DMS 273 treated with DMSO at 0.1 percent for 48 hours (cell line): ENCODE measurements around the gene TARDBP.
"Not testable (repeated sequence)": the region's sequence is repeated elsewhere in the genome, so short reads cannot be mapped to it uniquely, and the experiment has no call there.

ENCODE experiments used
- DNase-seq: peaks from one replicate; lab custom pipeline; 2025; lab: John Stamatoyannopoulos, UW

TARDBP gene

DNA sequence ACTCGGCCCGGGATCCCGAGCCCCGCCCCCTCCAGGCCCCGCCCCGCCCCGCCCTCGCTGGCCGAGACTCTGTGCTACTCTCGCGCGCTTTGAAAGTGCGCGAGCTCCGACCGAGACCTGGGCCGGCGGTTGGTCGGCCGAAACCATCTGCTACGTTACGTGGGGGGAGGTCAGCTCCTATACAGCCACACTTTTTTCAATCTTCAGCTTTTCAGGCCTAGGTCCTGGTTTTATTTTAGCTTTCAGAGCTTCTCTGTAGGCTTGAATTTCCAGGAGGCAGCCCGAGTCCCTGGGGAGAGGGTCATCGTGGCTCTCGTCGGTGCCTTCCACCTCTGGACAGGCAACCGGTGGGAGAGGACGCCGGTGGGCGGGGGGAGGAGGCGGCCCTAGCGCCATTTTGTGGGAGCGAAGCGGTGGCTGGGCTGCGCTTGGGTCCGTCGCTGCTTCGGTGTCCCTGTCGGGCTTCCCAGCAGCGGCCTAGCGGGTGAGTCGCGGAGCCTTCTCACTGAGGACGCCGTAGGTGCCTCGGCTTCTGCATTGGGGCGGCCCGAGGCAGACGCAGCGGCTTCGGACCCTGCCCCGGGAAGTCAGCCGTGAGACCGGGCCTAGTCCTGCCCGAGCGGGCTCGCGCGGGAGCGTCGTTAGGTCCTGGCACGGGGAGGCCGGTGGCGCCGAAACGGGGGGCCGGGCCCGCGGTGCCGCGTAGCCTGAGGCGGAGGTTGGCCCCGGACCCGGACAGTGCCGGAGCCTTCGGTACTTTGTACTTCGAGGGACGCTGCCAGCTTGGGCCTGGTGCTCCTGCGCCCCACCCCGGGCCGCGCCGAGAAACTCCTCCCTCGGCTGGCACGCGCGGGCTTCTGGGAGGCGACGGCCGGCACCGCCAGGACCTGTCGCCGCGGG, at the start of gene TARDBP:
TARDBP (plus strand) TSS at position 395 of the 900 bp plus-strand sequence. CDS start 1,074 bp downstream, outside the sequence.
- peak; percentile 88 for DNase-seq

DNA sequence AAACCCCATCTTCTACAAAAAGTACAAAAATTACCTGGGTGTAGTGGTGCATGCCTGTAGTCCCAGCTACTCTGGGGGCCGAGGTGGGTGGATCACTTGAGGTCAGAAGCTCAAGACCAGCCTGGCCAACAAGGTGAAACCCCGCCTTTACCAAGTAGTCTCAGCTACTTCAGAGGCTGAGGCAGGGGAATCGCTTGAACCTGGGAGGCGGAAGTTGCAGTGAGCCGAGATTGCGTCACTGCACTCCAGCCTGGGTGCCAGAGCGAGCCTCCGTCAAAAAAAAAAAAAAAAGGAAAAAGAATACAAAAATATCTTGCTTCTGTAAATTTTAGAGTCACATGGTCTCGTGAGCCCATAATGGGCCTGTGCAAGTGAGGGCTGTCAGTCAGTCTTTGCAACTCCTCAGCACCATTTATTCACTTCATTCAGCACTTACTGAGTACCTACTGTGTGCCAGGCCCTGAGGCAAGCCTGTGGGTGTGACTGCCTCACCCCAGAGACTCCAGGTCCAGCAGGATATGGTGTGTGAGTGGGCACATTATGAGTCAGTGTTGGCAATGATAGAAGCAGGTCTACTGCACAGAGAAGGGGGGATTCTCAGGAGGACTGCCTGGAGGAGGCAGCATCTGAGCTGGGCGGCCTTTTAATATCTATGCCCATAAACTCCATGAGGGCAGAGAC, 46.8 kb upstream of the TARDBP start:
- DNase-seq, result no peak

DNA sequence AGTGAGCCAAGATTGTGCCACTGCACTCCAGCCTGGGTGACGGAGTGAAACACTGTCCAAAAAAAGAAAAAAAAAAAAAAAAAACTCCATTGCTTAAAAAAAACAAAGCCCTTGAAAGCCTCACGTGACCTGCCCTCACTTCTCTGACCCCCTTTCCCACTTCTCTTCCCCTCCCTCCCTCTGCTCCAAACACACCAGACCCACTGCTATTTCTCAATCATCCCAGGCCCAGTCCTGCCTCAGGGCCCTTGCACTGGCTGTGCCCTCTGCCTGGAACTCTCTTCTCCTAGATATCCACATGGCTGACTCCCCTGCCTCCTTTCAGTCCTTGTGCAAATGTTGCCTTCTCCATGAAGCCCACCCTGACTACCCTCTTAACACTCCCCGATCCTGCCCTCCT, 45.4 kb upstream of the TARDBP start:
- no peak for DNase-seq

DNA sequence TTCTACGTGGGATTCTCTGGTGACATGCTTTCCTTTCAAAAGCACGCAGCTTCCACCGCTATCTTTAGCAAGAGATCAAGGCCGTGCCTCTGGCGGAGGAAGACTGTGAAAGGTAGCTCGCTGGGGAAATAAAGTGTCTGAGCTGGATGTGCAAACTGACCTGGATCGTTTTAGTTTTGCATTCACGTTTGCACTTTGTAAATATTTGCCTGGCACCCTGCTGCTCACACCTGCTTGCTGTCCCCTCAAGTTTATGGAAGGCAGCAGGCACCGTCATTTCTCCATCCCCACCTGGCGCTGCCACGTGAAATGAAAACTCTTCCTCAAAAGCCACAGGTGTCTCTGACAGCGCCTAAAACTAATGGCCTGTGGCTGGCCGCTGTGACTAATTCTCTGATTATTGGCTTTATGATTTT, 44.0 kb upstream of the TARDBP start:
- no peak for DNase-seq

DNA sequence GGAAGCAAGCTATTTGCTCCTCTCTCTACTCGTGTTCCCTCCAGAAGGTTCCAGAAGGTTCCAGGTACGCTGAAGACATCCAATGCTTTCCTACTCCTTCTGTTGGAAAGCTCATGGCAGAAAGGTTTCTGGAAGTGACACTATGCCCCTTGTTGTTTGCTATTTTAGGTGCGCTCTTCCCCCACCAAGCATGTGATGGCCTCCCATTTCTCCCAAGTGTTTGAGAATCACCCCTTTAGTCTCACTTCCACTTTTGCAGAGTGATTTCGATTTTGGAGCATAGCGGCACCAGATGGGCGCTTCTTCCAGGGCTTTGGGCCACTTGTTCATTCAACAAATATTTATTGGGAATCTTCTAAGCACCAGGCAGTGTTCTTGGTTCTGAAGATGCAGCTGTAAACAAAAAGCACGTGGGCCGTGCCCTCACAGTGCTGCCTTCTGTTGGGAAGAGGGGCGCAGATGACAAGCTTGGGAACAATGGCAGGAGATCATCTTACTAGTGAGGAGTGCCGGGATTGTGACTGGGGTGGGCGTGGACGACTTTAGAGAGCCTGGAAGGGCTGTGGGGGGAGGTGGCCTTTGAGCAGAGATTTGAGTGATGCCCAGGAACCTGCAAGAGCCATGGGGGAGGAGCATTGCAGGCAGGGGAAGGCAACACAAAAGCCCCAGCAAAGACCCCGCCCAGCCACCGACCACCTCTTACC, 43.0 kb upstream of the TARDBP start:
- no peak for DNase-seq

DNA sequence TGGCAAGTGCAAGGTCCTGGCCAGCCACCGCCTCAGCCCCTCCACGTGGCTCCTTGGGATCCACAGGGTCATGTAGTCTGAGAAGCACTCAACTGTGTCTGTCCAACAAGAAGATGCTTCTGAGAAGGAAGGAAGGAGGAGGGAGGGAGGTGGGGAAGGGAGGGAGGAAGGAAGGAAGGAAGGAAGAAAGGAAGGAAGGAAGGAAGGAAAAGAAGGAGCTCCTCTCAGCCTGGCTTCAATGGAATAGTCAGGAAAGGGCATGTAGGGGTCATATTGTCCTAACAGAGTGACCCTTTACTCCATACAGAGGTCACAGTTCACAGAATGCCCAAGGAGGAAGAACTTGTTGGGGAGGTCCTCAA, 42.5 kb upstream of the TARDBP start:
- DNase-seq, result no peak

DNA sequence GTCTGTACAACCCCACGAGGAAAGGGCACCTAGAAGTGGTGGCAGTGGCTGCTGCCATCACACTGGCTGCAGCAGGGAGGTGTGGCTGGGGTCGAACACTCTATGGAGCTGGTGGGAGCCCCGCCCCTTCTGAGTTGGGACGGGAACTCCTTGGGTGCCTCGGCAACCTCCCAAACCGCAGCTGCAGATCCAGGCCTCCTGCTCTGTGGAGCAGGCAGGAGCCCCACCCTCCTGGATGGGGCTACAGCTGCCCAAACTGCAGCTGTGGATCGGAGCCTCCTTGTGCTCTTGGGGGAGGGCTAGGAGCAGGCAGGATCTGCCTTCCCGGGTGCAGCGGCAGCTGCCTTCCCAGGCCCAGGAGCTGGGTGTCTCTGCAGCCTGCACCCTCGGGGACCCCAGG, 38.9 kb upstream of the TARDBP start:
- no peak for DNase-seq

DNA sequence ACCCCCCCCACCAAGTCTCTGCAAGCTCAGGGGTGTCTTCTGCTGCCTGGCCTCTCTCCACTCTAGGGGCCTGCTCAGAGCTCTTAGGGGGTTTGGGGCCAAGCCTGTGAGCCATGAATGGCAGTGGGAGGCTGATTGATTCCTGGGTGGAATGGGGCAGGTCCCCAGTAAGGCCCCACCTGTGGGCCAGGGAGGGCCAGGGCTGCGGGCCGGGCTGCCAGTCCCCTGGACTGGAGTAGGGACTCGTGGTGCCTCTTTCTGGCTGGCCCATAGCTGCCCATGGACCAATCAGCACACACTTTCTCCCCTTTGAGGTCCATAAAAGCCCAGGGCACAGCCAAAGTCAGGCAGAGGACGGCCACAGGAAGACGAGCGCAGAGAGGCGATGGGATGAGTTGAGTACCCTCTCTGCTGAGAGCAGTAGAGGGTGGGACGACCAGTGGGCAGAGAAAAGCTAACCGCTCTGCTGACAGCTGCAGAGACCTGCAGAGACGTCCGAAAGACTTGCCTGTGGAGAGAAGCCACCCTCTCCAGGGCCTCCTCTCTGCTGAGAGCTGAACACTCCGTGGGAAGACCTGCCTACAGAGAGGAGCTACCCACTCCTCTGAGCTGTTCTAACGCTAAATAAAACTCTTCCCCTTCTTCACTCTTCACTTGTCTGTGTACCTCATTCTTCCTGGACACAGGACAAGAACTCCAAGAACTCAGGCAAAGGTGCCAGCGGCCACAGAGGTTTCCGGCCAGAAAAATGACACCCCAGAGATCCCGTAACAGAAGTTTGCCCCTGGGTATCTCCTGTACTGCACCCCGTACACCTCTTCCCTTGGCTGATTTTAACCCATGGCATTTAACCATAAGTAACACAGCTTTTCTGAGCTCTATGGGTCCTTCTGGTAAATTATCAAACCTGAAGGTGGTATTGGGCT, 38.2 kb upstream of the TARDBP start:
- no peak for DNase-seq

DNA sequence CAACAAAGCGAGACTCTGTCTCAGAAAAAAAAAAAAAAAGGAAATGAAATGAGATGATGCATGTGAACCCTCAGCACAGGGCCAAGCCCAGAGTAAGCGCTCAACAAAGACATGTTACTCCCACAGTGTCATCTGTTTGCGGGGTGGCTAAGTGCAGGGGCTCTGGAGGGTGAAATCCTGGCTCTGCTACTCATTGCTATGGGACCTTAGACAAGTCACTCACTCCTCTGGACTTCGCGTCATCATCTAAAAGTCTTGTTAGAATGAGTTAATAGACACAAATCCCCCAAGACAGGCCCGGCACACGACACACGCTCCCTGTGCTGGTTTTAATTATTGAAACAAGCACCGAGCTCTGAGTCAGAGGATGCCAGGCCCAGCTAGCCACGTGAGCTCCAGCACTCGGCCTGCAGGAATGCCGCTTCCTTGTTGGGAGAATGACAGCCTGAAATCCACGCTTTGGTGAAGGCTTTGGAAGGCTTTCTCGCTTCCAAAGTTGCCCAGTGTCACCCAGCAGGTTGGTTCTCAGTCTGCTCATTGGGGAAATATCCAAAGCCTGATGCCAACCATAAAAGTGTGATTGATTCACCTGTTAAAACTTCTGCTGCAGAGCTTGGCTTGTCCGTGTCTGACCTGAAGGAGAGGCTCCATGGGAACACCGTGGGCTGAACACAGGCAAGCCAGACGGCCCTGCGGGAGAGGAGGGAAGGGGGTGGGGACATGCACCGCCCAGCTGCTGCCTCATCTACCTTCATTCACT, 36.7 kb upstream of the TARDBP start:
- DNase-seq, result no peak

DNA sequence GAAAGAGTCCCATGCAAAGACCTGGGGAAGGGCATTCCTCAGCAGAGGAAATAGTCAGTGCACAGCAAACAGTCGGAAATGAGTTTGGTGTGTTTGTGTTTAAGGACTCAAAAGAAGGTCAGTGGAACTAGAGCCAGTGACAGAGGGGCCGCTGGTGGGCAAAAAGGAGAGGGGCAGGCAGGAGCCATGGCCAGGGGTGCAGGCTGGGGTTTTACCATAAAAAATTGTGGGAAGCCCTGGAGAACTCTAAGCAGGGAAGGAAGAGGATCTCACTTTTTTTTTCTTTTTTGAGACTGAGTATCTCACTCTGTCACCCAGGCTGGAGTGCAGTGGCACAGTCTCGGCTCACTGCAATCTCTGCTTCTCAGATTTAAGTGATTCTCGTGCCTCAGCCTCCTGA, 33.7 kb upstream of the TARDBP start:
- no peak for DNase-seq

DNA sequence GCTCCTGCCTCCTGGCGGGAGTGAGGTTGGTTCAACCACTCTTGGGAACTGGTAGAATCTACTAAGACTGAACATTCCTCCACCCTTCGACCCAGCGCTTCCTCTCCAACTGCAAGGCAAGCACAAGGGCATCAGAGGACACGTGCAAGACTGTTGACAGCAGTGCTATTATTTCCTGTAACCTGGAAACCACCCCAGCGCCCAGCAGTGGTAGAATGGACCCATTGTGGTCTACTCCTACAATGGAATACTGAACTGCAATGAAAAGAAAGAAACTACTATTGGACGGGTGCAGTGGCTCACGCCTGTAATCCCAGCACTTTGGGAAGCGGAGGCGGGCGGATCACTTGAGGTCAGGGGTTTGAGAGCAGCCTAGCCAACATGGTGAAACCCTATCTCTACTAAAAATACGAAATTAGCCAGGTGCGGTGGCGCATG, 33.0 kb upstream of the TARDBP start:
- DNase-seq, result no peak

DNA sequence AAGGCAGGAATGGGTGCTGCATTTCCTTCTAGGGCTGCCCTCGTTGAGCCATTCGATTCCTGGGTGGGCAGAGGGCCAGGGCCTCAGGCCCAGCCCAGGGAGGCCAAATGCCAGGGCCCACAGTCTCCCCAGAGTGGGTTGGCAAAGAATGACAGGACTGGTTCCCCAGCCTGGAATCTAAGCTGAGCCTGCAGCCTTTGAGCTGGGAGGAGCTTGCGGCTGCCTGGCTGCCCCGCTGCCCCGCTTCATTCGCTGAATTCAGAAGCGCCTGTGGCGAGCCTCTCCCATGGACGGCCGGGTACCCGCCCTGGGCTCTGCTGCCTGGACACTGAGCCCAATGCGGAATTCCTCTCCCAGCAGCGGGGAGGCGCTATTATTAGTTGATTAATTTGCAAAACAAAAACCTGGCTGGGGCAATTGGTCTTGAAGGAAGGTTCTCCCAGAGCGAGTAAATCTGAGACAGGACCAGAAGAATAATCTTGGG, 32.3 kb upstream of the TARDBP start:
- DNase-seq, result no peak

DNA sequence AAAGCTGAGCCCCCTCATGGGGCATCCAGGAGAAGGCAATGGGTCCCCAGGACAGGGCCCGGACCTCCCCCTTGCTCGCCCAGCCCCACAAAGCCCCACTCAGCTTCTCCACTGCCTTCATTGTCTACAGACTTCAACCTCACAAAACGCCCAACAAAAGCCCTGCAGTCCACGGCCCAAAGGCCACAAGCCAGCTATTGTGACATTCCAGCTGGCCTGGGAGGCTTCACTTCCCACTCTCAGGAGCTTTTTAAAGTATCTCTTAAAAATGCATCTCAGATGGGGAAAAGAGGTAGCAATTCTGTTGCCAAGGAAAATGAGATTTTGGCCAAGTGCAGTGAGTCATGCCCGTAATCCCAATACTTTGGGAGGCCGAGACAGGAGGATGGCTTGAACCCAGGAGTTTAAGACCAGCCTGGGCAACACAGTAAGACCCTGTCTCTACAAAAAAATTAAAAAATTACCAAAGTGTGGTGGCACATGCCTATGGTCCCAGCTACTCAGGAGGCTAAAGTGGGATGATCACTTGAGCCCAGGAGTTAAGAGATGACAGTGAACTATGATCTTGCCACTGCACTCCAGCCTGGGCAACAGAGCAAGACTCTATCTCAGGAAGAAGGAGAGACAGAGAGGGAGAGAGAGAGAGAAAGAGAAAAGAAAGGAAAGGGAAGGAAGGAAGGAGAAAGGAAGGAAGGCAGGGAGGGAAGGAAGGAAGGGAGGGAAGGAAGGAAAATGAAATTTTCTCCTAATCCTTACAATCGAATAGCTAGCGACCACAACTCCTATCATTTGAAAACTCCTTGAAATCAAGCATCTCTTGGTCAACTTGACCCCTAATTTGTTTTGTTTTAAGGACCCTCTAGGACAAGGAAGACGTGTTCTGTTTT, 31.4 kb upstream of the TARDBP start:
- DNase-seq, result no peak

DNA sequence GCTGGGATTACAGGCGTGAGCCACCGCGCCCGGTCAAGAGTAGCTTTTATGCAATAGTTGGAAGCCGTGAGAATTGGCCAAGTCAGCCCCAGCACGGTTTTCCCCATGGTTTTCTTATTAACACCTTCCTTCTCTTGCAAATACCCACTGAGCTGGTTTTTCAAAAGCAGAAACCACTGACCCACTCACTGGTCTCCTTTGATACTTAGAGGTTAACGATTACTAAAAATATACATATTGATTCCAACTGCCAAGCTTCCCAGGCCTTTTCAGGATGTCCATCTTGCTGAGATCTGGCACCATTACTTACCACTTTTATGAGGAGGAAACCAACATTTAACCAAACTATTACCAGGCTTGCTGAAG, 25.9 kb upstream of the TARDBP start:
- no peak for DNase-seq

DNA sequence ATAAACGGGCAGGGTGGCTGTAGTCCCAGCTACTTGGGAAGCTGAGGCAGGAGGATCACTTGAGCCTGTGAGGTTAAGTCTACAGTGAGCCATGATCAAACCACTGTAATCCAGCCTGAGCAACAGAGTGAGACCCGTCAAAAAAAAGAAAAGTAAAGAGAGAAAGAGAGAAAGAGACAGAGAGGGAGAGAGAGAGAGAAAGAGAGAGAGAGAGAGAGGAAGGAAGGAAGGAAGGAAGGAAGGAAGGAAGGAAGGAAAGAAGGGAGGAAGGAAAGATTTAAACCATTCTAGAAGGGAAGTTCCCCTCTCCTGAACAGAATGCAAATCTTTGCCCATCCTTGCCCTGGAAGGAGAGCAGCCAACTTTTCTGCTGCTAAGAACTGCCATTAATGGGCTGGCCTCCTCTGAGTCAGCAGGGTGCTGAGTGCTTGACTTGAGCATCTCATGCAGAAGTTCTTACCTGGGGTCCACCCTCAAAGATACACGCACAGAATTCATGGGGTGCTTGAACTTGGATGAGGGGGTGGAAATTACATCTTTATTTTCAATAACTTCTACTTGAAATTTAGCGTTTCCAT, 24.5 kb upstream of the TARDBP start:
- DNase-seq, result no peak

DNA sequence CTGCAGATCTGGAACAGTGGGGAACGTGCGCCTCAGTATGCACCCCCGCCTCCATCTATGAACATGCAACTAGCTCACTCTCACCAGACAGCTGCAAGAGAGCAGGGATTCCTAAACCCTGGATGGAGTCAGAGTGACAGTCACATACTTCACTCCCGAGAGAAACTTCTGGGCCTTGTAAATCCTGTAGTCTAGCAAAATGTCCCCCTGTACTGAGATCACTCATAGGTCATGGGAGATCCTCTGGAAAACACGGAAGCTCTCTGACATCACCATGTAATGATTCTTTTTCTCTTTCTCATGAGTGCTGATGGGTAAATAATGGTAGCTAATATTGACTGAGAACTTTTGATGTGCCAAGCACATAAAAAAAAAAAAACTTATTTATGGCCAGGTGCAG, 23.4 kb upstream of the TARDBP start:
- no peak for DNase-seq

DNA sequence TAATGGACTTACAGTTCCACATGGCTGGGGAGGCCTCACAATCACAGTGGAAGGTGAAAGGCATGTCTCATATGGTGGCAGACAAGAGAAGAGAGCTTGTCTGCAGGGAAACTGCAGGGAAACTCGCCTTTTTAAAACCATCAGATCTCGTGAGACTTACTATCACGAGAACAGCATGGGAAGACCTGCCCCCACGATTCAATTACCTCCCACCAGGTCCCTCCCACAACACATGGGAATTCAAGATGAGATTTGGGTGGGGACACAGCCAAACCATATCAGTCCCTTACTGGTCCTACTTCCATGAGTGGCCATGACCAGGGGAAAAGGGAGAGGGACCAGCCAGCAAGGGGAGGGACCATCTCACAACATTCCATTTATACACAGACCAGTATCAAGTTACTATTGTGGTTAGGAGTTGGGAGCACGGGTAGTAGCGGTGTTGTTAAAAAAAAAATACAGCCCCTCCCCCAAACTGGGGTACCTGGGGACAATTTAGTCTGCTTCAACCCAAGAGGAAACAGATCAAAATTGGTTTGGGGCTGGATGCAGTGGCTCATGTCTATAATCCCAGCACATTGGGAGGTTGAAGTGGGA, 22.4 kb upstream of the TARDBP start:
- not testable (repeated sequence) for DNase-seq

DNA sequence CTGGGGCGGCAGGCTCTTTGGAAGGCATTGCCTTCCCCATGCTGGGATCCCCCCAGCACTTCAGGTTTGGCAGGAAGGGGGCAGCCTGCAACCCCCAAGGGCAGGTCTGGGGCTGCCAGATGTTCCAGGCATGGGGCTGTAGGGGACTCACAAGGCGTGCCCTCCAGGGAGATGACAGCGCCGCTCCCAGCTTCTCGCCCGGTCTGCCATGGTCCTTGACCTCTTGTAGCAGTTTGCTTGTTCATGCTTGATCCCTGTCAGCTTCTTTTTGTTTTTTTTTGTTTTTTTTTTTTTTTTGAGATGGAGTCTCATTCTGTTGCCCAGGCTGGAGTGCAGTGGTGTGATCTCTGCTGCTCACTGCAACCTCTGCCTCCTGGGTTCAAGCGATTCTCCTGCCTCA, 21.6 kb upstream of the TARDBP start:
- DNase-seq, result no peak

DNA sequence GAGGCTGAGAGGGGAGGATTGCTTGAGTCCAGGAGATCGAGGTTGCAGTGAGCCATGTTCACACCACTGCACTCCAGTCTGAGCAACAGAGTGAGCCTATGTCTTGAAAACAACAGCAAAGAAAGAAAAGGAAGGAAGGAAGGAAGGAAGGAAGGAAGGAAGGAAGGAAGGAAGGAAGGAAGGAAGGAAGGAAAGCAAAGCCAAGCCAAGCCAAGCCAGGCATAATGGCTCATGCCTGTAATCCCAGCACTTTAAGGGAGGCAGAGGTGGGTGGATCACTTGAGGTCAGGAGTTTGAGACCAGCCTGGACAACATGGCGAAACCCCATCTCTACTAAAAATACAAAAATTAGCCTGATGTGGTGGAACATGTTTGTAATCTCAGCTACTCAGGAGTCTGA, 20.4 kb upstream of the TARDBP start:
- DNase-seq, result not testable (repeated sequence)
